GM18861 (cell line): ENCODE results near the gene PRR14L.

Source experiments
- ATAC-seq: cut with Tn5 transposase; IDR thresholded peaks from one replicate; pipeline ENCODE4 v1.9.1; 2021; ENCODE audit not compliant: unreplicated experiment

The PRR14L gene

DNA sequence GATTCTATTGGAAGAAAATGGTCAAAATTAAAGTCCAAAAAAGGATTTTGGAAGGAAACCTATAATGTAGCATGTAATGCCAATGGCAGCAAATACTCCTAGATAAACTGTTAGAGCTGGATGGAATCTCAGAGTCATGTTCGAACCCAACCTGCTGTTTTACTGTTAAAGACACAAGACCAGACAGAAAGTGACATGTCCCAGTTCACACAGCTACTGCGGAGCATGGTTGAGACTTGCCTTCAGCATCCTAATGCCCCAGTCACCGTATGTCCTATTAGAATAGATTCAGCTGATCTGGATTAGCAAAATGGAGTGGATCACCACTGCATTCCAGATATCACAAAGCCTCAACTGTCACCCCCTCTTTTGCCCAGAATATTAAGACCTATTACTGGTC lies 102.9 kb downstream of the PRR14L start:
- ATAC-seq = no peak

DNA sequence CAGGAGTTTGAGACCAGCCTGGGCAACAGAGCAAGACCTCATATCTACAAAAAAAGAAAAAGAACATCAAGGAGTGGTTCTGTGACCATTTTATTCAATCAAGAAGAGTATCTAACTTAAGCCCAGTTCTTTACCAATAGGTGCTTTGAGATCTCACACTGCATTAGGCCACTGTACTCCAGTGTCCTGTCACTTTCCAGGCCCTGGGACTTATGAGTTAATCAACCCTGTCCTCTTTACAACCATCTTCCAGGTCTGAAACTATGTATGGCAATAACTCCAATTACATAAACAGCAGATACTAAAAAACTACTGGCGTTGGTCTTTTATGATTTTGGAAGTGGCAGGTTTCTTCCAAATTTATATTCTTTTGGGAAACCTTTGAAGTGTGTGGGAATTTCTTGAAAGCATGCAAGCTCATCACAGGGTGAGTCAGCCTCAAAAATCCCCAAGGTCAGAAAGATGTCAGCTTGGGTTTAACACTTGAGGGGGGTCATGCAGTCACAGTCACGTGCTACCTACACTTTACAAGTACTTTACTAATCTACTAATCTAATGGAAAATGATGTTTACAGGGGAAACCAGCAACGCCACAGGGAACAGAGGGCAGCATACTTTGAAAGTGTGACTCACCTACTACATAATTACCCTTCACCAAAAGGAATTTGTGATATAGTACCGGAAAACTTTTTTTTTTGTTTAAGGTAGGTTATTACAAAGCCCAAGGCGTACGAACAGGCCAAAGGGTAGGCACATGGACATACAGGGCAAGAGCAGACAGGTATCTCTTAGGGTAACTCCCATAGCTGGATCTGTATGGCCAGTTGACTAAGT lies 103.5 kb downstream of the PRR14L start:
- peak; percentile 48 for ATAC-seq

DNA sequence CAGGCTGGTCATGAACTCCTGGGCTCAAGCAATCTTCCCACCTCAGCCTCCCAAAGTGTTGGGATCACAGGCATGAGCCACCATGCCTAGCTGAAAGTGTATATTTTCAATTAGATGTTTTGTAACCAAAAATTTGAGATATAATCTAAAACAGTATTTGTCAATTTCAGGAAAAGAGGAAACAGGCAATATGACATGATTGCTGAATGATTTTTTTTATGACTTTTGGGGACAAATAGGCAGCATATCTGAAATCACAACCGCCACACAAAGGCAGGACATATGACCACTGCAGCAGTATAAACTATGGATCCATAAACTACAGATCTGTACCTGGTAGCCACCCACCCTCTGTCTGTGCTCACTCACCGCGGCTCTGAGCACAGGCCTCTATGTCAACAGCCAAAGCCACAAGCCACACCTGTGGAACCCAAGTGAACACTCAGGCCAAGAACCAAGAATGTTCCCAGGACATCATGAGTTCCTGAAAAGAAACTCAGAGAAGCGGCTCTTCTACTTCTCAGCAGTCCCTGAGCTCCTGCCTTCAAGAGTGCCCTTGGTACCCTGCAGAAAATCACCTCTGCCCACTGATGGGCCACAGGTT lies 110.4 kb downstream of the PRR14L start:
- no peak for ATAC-seq

DNA sequence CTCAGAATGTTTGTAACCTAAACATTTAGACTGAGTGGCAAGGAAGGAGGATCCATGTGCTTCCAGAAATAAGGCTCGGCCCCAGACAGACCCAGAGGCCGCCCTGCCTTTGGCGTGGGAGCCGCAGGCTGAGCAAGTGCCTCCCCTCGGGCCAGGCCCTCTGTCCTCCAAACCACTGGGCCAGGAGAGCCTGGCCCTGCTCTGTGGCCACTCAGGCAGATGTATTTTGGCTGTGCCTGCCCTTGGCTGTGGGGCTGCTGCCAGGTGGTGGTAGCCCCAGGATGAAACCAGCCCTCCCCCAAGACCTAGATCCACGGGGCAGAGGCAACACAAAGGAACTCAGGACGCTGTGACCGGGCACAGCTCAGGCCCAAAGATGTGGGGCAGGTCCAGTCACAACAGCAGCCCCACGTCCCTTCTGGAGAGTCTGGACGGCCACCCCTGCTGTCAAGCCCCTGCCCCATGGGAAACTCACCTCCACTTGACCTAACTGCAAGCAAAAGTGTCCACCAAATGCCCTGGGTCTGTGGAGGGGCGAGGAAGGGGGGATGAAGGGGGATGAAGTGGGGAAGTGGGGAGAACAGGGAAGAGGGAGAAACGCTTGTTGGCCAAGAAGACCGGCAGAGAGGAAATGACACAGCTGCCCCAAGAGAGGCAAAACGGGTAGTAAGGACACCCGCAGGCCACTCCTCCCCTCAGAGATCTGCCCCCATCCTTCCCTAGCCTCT lies 111.9 kb downstream of the PRR14L start:
- ATAC-seq = no peak

DNA sequence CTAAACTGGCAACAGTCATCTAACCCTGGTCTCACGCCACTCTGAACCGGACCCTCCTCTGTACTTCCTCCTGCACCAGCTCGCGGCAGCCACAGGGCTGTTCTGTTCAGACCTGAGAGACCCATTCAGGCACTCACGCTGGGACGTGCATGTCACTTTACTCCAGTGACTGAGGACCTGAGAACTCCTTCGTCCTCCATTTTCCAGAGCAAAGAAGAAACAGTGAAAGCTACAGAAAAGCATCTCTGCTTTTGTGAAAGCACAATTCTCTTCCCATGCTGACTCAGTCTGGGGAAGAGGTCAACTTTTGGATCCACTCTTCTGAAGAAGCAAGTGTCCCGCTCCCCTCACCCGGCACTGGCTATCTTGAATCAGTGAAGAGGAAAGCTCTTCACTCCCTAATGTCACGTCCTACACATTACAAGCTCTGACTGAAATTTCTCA lies 112.5 kb downstream of the PRR14L start:
- peak; percentile 70 for ATAC-seq

DNA sequence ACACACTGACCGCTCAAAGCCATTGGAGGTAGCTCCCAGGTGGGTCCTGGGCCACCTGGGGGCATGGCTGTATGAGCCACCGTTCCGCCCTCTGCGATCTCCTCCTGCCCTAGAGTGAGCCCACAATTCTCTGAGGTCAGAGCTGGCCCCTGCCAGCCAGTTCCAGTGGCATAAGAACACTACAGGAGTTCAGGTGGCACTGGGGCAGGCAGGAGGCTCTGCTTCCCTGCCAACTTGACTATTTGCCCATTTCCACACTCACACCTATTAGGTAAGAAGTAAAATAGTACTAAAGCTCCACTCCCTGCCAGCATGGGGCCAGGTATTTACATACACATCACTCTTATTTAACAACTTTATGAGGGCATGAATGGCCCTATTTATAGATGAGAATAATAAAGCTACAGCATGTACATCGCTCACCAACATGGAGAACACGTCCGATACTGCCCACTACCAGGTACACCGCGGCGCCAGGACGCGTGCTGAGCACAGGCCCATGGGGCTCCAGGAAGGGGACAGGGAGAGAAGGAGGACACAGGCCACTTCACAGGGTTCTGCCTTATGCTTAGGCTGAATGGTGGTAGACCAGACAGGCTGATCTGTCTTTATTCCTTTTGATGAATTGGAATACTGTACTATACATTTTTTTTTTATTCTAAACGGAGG lies 114.2 kb downstream of the PRR14L start:
- ATAC-seq = no peak

DNA sequence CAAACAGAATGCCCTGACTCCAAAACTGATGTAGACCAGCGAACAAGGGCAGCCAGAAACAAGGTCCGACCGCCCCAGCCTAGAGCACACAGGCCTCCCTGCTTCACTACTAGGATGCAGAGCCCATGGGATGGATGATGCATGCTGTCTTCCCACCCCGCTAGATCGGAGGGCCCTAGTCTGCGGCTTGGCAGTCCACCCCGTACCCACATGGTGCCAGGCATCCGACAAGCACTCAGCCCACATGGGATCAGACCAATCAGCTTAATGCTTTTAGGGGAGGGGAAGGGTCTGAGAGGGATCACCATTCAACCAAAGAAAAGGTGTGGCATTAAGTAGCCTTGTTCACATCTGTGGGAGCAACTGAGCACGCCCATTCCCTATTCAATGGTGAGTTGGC lies 118.5 kb downstream of the PRR14L start:
- ATAC-seq = no peak
